Measurements from ENCODE around the gene VPS13D. TPM values are rescaled to one million over a fixed set of nuclear protein-coding genes. Genes with fewer than 3 reads are reported as not detected.
A peak's percentile ranks its signal among the peaks of the same experiment; 100 is the strongest.

VPS13D gene
- total and polyA plus RNA-seq, 3 donors from 2014 or later = 51.9 to 125 (median 86.8) TPM

GRCh38 chr1:12488666-12489354, 259.0 kb downstream of the VPS13D start:
- no peak overlapping the region for H3K27ac ChIP-seq
- intact Hi-C loops (cut with DNase I; ENCODE audit: low total_unique reads) = no loop called here
- 95% methylated on average over 4 of the region's 4 CpGs for WGBS, 2 donors
- no peak overlapping the region for H3K4me3 ChIP-seq
- H3K27me3 ChIP-seq = no peaks in the 10 kb centered on the region
- no peaks in the 10 kb centered on the region for H3K36me3 ChIP-seq (ENCODE audit: low read depth, missing control alignments)
- H3K4me1 ChIP-seq = peaks cover 22% of the 10 kb centered on the region
- TF ChIP-seq POLR2A (IDR thresholded peaks at IDR 0.05) (no peak), CTCF (IDR thresholded peaks at IDR 0.05) (no peak)
- no peak for DNase-seq
- H3K9me3 ChIP-seq = no peaks in the 10 kb centered on the region

- Histone ChIP-seq H3K36me3 (ENCODE audit: low read depth, missing control alignments) (no peaks in the 10 kb centered on the region), H3K9me3 (no peaks in the 10 kb centered on the region), H3K27ac (no peak overlapping the region), H3K4me1 (peaks cover 23% of the 10 kb centered on the region), H3K27me3 (no peaks in the 10 kb centered on the region), H3K4me3 (no peak overlapping the region)
- intact Hi-C loops (cut with DNase I; ENCODE audit: low total_unique reads) = no loop called here
- 89 to 92% methylated on average over 11 of the region's 11 CpGs for WGBS, 2 donors
- TF ChIP-seq POLR2A (IDR thresholded peaks at IDR 0.05) (no peak), CTCF (IDR thresholded peaks at IDR 0.05) (no peak)
- DNase-seq = no peak
Observed at GRCh38 chr1:12490532-12491142, 260.8 kb downstream of the VPS13D start.

- no peaks in the 10 kb centered on the region for H3K27me3 ChIP-seq
- H3K4me1 ChIP-seq = peaks cover 24% of the 10 kb centered on the region
- H3K9me3 ChIP-seq = no peaks in the 10 kb centered on the region
- WGBS, 2 donors = 91 to 96% methylated on average over 5 of the region's 5 CpGs
- no peaks in the 10 kb centered on the region for H3K36me3 ChIP-seq (ENCODE audit: low read depth, missing control alignments)
- no peak overlapping the region for H3K27ac ChIP-seq
- intact Hi-C loops (cut with DNase I; ENCODE audit: low total_unique reads) = no loop called here
- no peak for TF ChIP-seq POLR2A (IDR thresholded peaks at IDR 0.05)
- TF ChIP-seq CTCF (IDR thresholded peaks at IDR 0.05) = no peak
- DNase-seq = no peak
- H3K4me3 ChIP-seq = no peak overlapping the region
Observed at GRCh38 chr1:12491656-12492055, 261.8 kb downstream of the VPS13D start.

GRCh38 chr1:12495725-12496124, 265.9 kb downstream of the VPS13D start:
- H3K4me3 ChIP-seq = no peak overlapping the region
- no peaks in the 10 kb centered on the region for H3K9me3 ChIP-seq
- WGBS, 2 donors = 60 to 64% methylated on average over 11 of the region's 11 CpGs
- H3K4me1 ChIP-seq = peaks cover 27% of the 10 kb centered on the region
- intact Hi-C loops (cut with DNase I; ENCODE audit: low total_unique reads) = no loop called here
- peak overlapping the region; percentile 2 to 54 for H3K27ac ChIP-seq
- no peaks in the 10 kb centered on the region for H3K27me3 ChIP-seq
- TF ChIP-seq POLR2A (IDR thresholded peaks at IDR 0.05) (no peak), CTCF (IDR thresholded peaks at IDR 0.05) (no peak)
- DNase-seq = peak; percentile 63
- no peaks in the 10 kb centered on the region for H3K36me3 ChIP-seq (ENCODE audit: low read depth, missing control alignments)

Measured in testis (tissue), 3 donors.